HFF-Myc (cell line): ENCODE results near the gene TMX2.

Source experiments
- DNase-seq: peaks from one replicate; pipeline ENCODE4 v3.0.0-alpha.2; 2011; ENCODE audit warnings: low read depth; ENCODE audit errors: extremely low read depth
- H3K4me3 ChIP-seq: replicated peaks from 2 replicates; pipeline ENCODE4 v1.5.1; 2011; ENCODE audit warnings: low read depth, mild to moderate bottlenecking, control low read depth, low read length
- CTCF ChIP-seq: IDR thresholded peaks from 2 replicates; pipeline ENCODE4 v1.5.1; 2012; ENCODE audit warnings: mild to moderate bottlenecking, low read depth, low read length, control low read depth; ENCODE audit errors: missing control alignments

TMX2 gene

GRCh38 chr11:57781529-57781943, 69.1 kb downstream of the TMX2 start:
- no peak overlapping the region for H3K4me3 ChIP-seq
- no peak for DNase-seq
- TF ChIP-seq CTCF = no peak

DNA sequence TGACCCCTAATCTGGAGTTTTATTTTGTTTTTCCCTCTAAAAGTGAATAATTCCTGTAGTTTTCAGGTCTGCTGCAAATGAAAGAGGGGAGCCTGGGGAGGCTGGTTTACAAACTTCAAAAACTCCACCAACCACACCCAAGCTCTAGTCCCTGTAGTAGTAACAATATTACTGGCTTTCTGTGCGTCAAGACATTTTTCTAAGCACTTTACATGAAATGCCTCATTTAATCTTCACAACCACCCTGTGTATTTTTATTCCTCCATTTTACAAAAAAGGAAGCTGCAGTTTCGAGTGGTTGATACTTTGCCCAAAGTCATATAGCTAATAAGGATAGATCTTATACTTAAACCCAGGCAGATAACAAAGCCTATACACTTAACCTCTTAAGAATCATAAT, 72.7 kb downstream of the TMX2 start:
- no peak overlapping the region for H3K4me3 ChIP-seq
- no peak for DNase-seq
- TF ChIP-seq CTCF = no peak

GRCh38 chr11:57786436-57786835, 74.0 kb downstream of the TMX2 start:
- no peak for DNase-seq
- H3K4me3 ChIP-seq = no peak overlapping the region
- no peak for TF ChIP-seq CTCF

DNA sequence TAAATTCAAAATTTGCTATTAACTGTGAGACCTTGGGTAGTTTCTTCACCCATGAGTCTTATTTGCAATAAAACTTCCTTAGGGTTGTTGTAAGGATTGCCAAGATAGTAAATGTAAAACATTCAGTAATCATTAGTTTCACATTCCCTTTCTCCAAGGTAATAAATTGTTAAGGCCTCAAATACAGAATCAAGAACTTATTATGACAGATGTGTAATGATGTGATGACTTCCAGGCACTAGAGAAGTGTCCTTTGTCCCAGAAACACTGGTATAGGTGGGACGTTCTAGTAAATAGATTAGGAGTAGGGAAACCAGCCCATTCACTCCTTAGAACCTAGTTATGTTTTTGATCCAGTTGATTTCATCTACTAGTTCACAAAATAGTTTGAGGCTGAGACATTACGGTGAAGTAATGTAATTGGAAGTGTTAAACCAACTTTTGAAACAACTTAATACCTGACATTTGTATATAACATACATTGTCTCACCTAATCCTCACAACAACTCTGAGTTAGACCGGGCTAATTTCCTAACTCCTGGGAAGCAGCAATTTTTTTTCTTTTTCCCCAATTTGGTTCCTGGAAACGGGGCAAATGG, 74.7 kb downstream of the TMX2 start:
- DNase-seq = no peak
- no peak overlapping the region for H3K4me3 ChIP-seq
- TF ChIP-seq CTCF = no peak

GRCh38 chr11:57787920-57788702, 75.7 kb downstream of the TMX2 start:
- no peak for DNase-seq
- no peak overlapping the region for H3K4me3 ChIP-seq
- no peak for TF ChIP-seq CTCF

GRCh38 chr11:57788703-57789088, 76.3 kb downstream of the TMX2 start:
- H3K4me3 ChIP-seq = no peak overlapping the region
- TF ChIP-seq CTCF = no peak
- no peak for DNase-seq
